GM19467 (cell line): Measurements from ENCODE around the gene CMKLR1.

Experiments
- ATAC-seq: cut with Tn5 transposase; IDR thresholded peaks from one replicate; pipeline ENCODE4 v1.9.1; 2021; ENCODE audit warnings: mild to moderate bottlenecking, moderate library complexity; ENCODE audit not compliant: unreplicated experiment

The CMKLR1 gene

GRCh38 chr12:108238474-108238873 is 100.6 kb downstream of the CMKLR1 start:
- ATAC-seq = no peak
